IMR-90 (cell line): Measurements from ENCODE around the gene ENAM. TPM values are rescaled to one million over a fixed set of nuclear protein-coding genes. Genes with fewer than 3 reads are reported as not detected.

ENCODE experiments used
- ATAC-seq: fragments of 200-7000 bp; cut with Tn5 transposase; 2 replicates; pipeline ENCODE4 v1.9.1; 2020; ENCODE audit warnings: low read depth, mild to moderate bottlenecking, moderate library complexity
- BruUV-seq: library from RNA; stranded (reverse); fragments of 400-500 nt; replicated peaks from 2 replicates; lab custom pipeline; 2021; lab: Mats Ljungman, UMichigan
- CTCF ChIA-PET: fragments of 300-600 bp; formaldehyde crosslinking; extraction: SDS; loops from one replicate; lab custom pipeline; 2021; ENCODE audit warnings: antibody characterized with exemption; lab: Yijun Ruan, JAX
- POLR2A ChIA-PET: fragments of 300-600 bp; sonication (Branson Sonifier 250); formaldehyde crosslinking; loops from one replicate; lab custom pipeline; 2022; ENCODE audit warnings: antibody characterized with exemption; ENCODE audit not compliant: unreplicated experiment; lab: Charles Lee
- DNase-seq: peaks from one replicate; pipeline ENCODE4 v3.0.0; 2013
- H2AFZ ChIP-seq: replicated peaks from 2 replicates; pipeline ENCODE3; 2013; ENCODE audit warnings: low read length, mild to moderate bottlenecking; ENCODE audit not compliant: poor library complexity
- H2AK5ac ChIP-seq: 2 replicates; pipeline ENCODE4 v1.6.1; 2013; ENCODE audit warnings: low read depth, low read length, inconsistent platforms
- H2AK9ac ChIP-seq: replicated peaks from 2 replicates; pipeline ENCODE3; 2013; ENCODE audit warnings: mild to moderate bottlenecking, low read depth, low read length, moderate library complexity; ENCODE audit not compliant: poor library complexity
- H2BK120ac ChIP-seq: 2 replicates; pipeline ENCODE4 v1.6.1; 2013; ENCODE audit warnings: low read depth, low read length, inconsistent platforms
- H2BK15ac ChIP-seq: 3 replicates; pipeline ENCODE4 v1.6.1; 2013; ENCODE audit warnings: low read depth, low read length, inconsistent platforms
- H2BK20ac ChIP-seq: 2 replicates; pipeline ENCODE4 v1.6.1; 2013; ENCODE audit warnings: low read depth, mild to moderate bottlenecking, inconsistent platforms, low read length, moderate library complexity
- H2BK5ac ChIP-seq: 2 replicates; pipeline ENCODE4 v1.6.1; 2013; ENCODE audit warnings: mild to moderate bottlenecking, low read depth, low read length, inconsistent platforms; ENCODE audit not compliant: poor library complexity, severe bottlenecking
- H3K14ac ChIP-seq: replicated peaks from 2 replicates; pipeline ENCODE4 v1.6.1; 2013; ENCODE audit warnings: low read depth, low read length, inconsistent platforms
- H3K18ac ChIP-seq: 2 replicates; pipeline ENCODE4 v1.6.1; 2013; ENCODE audit warnings: low read depth, low read length, control low read depth
- H3K23ac ChIP-seq: 2 replicates; pipeline ENCODE4 v1.6.1; 2013; ENCODE audit warnings: low read depth, low read length, inconsistent platforms
- H3K27ac ChIP-seq: 2 replicates; pipeline ENCODE4 v1.5.1; 2013; ENCODE audit warnings: mild to moderate bottlenecking, control low read depth, low read length; ENCODE audit not compliant: insufficient read depth
- H3K27me3 ChIP-seq: 2 replicates; pipeline ENCODE4 v1.6.1; 2013; ENCODE audit warnings: low read length; ENCODE audit not compliant: control insufficient read depth, insufficient read depth
- H3K36me3 ChIP-seq: 2 replicates; pipeline ENCODE4 v1.6.1; 2013; ENCODE audit warnings: low read length, mixed read lengths; ENCODE audit not compliant: control insufficient read depth, insufficient read depth
- H3K4ac ChIP-seq: 2 replicates; pipeline ENCODE4 v1.6.1; 2013; ENCODE audit warnings: low read depth, low read length, inconsistent platforms
- H3K4me1 ChIP-seq: 2 replicates; pipeline ENCODE4 v1.6.1; 2013; ENCODE audit warnings: low read length, mixed read lengths; ENCODE audit not compliant: control insufficient read depth, insufficient read depth
- H3K4me2 ChIP-seq: 2 replicates; pipeline ENCODE4 v1.6.1; 2013; ENCODE audit warnings: low read depth, mild to moderate bottlenecking, control low read depth, low read length, moderate library complexity
- H3K4me3 ChIP-seq: 2 replicates; pipeline ENCODE4 v1.5.1; 2013; ENCODE audit warnings: low read depth, mild to moderate bottlenecking, control low read depth, low read length, moderate library complexity; ENCODE audit not compliant: insufficient read depth
- H3K56ac ChIP-seq: 2 replicates; pipeline ENCODE4 v1.6.1; 2013; ENCODE audit warnings: low read length, inconsistent platforms; ENCODE audit not compliant: insufficient read depth; ENCODE audit errors: extremely low read depth
- H3K79me1 ChIP-seq, 2 experiments: 2 replicates each; pipeline ENCODE4 v1.6.1; 2013; ENCODE audit warnings: low read length in 2 of 2, inconsistent platforms in 1 of 2, low read depth in 1 of 2
- H3K9ac ChIP-seq: 2 replicates; pipeline ENCODE4 v1.6.1; 2013; ENCODE audit warnings: low read depth, low read length, control low read depth
- H3K9me1 ChIP-seq: 2 replicates; pipeline ENCODE4 v1.6.1; 2013; ENCODE audit warnings: low read length, inconsistent platforms; ENCODE audit not compliant: insufficient read depth
- H3K9me3 ChIP-seq: 2 replicates; pipeline ENCODE4 v1.6.1; 2013; ENCODE audit warnings: low read length; ENCODE audit not compliant: control insufficient read depth, insufficient read depth
- H4K20me1 ChIP-seq: 2 replicates; pipeline ENCODE4 v1.6.1; 2013; ENCODE audit warnings: low read length, inconsistent platforms; ENCODE audit not compliant: insufficient read depth
- H4K5ac ChIP-seq: 2 replicates; pipeline ENCODE4 v1.6.1; 2013; ENCODE audit warnings: mild to moderate bottlenecking, low read depth, low read length, control low read depth
- H4K8ac ChIP-seq, 2 experiments: 2 replicates each; pipeline ENCODE4 v1.6.1; 2013; ENCODE audit warnings: low read depth in 2 of 2, low read length in 2 of 2, control low read depth in 1 of 2, inconsistent platforms in 1 of 2
- H4K91ac ChIP-seq: 2 replicates; pipeline ENCODE4 v1.6.1; 2013; ENCODE audit warnings: low read depth, low read length, inconsistent platforms; ENCODE audit not compliant: insufficient read depth
- BHLHE40 ChIP-seq: fragments of 150-350 bp; IDR thresholded peaks from 2 replicates; pipeline ENCODE4 v1.6.1; 2016; ENCODE audit warnings: mild to moderate bottlenecking, low read depth, low read length
- CEBPB ChIP-seq: IDR thresholded peaks from 2 replicates; pipeline ENCODE4 v1.6.1; 2012; ENCODE audit warnings: low read depth, low read length, improper control_type of control experiment
- CHD1 ChIP-seq: IDR thresholded peaks from 2 replicates; pipeline ENCODE4 v1.6.1; 2012; ENCODE audit warnings: low read depth, low read length, improper control_type of control experiment
- FOS ChIP-seq: fragments of 150-350 bp; IDR thresholded peaks from 2 replicates; pipeline ENCODE4 v1.6.1; 2016; ENCODE audit warnings: low read depth, low read length
- MAFK ChIP-seq: IDR thresholded peaks from 2 replicates; pipeline ENCODE4 v1.6.1; 2012; ENCODE audit warnings: low read depth, low read length, improper control_type of control experiment
- MAZ ChIP-seq: IDR thresholded peaks from 2 replicates; pipeline ENCODE4 v1.6.1; 2012; ENCODE audit warnings: low read depth, mild to moderate bottlenecking, low read length, improper control_type of control experiment, moderate library complexity, borderline replicate concordance
- MXI1 ChIP-seq: IDR thresholded peaks from 2 replicates; pipeline ENCODE4 v1.6.1; 2012; ENCODE audit warnings: low read depth, mild to moderate bottlenecking, low read length, moderate library complexity, borderline replicate concordance
- NFE2L2 ChIP-seq: fragments of 150-350 bp; IDR thresholded peaks from 2 replicates; pipeline ENCODE4 v1.6.1; 2016; ENCODE audit warnings: low read depth, mild to moderate bottlenecking, low read length
- POLR2A ChIP-seq: IDR thresholded peaks from 2 replicates; pipeline ENCODE4 v1.6.1; 2012; ENCODE audit warnings: mild to moderate bottlenecking, low read depth, low read length
- RAD21 ChIP-seq: IDR thresholded peaks from 2 replicates; pipeline ENCODE4 v1.6.1; 2012; ENCODE audit warnings: low read length, improper control_type of control experiment
- RCOR1 ChIP-seq: IDR thresholded peaks from 2 replicates; pipeline ENCODE4 v1.6.1; 2012; ENCODE audit warnings: mild to moderate bottlenecking, low read length, improper control_type of control experiment; ENCODE audit not compliant: insufficient replicate concordance
- RFX5 ChIP-seq: IDR thresholded peaks from 2 replicates; pipeline ENCODE4 v1.8.0; 2012; ENCODE audit warnings: low read depth, mild to moderate bottlenecking, low read length, moderate library complexity
- SMC3 ChIP-seq: fragments of 150-350 bp; IDR thresholded peaks from 2 replicates; pipeline ENCODE4 v1.6.1; 2016; ENCODE audit warnings: low read depth, mild to moderate bottlenecking, antibody characterized with exemption, low read length, moderate library complexity
- WGBS, 2 experiments: methylation state at CpG; one replicate each; pipeline versions ENCODE4 v1.1.5 to v1.1.7; 2013; ENCODE audit warnings: missing lambda C conversion rate in 2 of 2; ENCODE audit not compliant: insufficient read length in 1 of 2; ENCODE audit errors: extremely low coverage in 2 of 2; 5-methylcytosine and 5-hydroxymethylcytosine counted together
- dilution Hi-C: fragments of 300-500 bp; cut with HindIII; formaldehyde crosslinking; loops from one replicate; pipeline ENCODE4 v1.14.3; 2018; ENCODE audit warnings: low sequenced_read_pairs; ENCODE audit not compliant: unreplicated experiment
- in situ Hi-C: fragments of 300-500 bp; cut with MboI; formaldehyde crosslinking; loops from 3 replicates; pipeline ENCODE4 v1.14.3; 2019; ENCODE audit warnings: low sequenced_read_pairs, inconsistent platforms, mixed read lengths
- intact Hi-C: fragments of 100-400 bp; cut with micrococcal nuclease; formaldehyde crosslinking; loops from 2 replicates; pipeline ENCODE4 v1.10.0; 2022
- polyA plus RNA-seq, 3 experiments: library from polyadenylated mRNA; depleted of rRNA; stranded (reverse); fragments of >200 nt; gene quantifications; 2 replicates each; pipeline ENCODE4 v1.2.3, GENCODE V29; 2012; ENCODE audit warnings: low replicate concordance in 1 of 3
- total RNA-seq: library from RNA; depleted of rRNA; stranded (reverse); fragments of >200 nt; gene quantifications from 2 replicates; pipeline ENCODE4 v1.2.3, GENCODE V29; 2012
- TF ChIP-seq, protein P1 (sequence below): fragments of 150-350 bp; IDR thresholded peaks from 2 replicates; pipeline ENCODE4 v1.6.1; 2017; ENCODE audit warnings: mild to moderate bottlenecking, antibody characterized with exemption, low read length, low read depth
- TF ChIP-seq, protein P2 (sequence below): fragments of 150-350 bp; IDR thresholded peaks from 2 replicates; pipeline ENCODE4 v1.6.1; 2016; ENCODE audit warnings: low read depth, mild to moderate bottlenecking, low read length, moderate library complexity, borderline replicate concordance

The ENAM gene
- total and polyA plus RNA-seq, 2 of the 4 experiments (the other 2 are of a cell fraction), result under 0.01 to 0.10 TPM

DNA sequence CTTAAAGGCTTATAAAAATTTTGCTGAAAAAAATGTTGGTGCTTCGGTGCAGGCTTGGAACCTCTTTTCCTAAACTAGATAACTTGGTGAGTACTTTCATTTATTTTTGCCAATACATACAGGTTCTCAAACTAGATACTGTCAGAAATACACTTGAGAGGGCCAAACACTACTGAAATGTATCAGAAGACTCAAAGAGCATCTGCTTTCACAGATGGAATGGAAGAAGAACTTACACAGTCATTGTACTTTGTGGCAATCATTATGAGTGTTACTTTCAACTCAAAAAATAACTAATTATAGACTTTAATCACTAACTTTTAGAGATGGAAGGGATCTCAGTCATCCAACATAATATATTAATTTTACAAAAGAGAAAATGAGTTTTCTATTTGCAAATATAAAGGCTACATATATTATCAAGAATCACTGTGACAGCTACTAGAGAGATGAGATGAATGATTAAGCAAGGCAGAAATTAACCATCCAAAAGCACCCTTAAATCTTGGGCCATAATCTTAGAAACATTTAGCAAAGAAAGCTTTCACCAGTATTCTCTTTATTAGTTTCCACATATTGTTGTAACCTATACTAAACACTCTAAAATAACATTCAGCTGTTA lies 1.0 kb downstream of the ENAM start:
- Histone ChIP-seq H3K4me2 (peak overlapping the region; percentile 46; the same call in 1 of the 2 replicates), H2BK5ac (peak overlapping the region; percentile 81), H3K23ac (peak overlapping the region; percentile 69; the same call in 1 of the 2 replicates), H2BK15ac (peak overlapping the region; percentile 54; the same call in 1 of the 3 replicates), H3K4me1 (no peaks in the 10 kb centered on the region), H3K36me3 (no peaks in the 10 kb centered on the region), H3K27ac (no peak overlapping the region), H3K9ac (no peak overlapping the region), H3K4me3 (no peak overlapping the region), H2AFZ (no peak overlapping the region), H3K4ac (peak overlapping the region; percentile 58; the same call in 1 of the 2 replicates), H4K91ac (no peak overlapping the region; the same call in 1 of the 2 replicates), H2AK5ac (no peak overlapping the region; the same call in 1 of the 2 replicates), H2BK20ac (peak overlapping the region; percentile 81), H3K18ac (peak overlapping the region; percentile 9; the same call in 1 of the 2 replicates), H3K9me3 (no peaks in the 10 kb centered on the region), H4K20me1 (no peaks in the 10 kb centered on the region), H4K5ac (no peak overlapping the region), H2AK9ac (no peak overlapping the region), H3K9me1 (no peaks in the 10 kb centered on the region), H3K79me1 (no peaks in the 10 kb centered on the region), H4K8ac (no peak overlapping the region; a peak in 1 of 4 replicates), H2BK120ac (peak overlapping the region; percentile 61), H3K27me3 (no peaks in the 10 kb centered on the region), H3K14ac (no peak overlapping the region), H3K56ac (no peak overlapping the region)
- BruUV-seq, result no TSS peak
- POLR2A ChIA-PET, result no interaction called here
- in situ Hi-C loops (loop anchor here (25.0 kb wide), 1 partner anchor 933 kb away; no protein-coding TSS in a partner anchor), intact Hi-C loops (loop anchor here (1.0 kb wide), 1 partner anchor 15 kb away; no protein-coding TSS in a partner anchor), dilution Hi-C loops (no loop called here)
- CTCF ChIA-PET, result interaction anchor here (0.5 to 0.7 kb wide), 2 partner anchors 15 to 49 kb away, joined by 3 read pairs; no protein-coding TSS in a partner anchor
- no peak; the same call in 1 of the 2 replicates for ATAC-seq
- no CpG with 5 or more reads among the region's 1 CpG for WGBS, 2 experiments
- DNase-seq, result no peak
- TF ChIP-seq RFX5, result no peak
- TF ChIP-seq CHD1, result no peak
- TF ChIP-seq, protein P1, sequence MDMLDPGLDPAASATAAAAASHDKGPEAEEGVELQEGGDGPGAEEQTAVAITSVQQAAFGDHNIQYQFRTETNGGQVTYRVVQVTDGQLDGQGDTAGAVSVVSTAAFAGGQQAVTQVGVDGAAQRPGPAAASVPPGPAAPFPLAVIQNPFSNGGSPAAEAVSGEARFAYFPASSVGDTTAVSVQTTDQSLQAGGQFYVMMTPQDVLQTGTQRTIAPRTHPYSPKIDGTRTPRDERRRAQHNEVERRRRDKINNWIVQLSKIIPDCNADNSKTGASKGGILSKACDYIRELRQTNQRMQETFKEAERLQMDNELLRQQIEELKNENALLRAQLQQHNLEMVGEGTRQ, result no peak
- no peak for TF ChIP-seq CEBPB
- no peak for TF ChIP-seq MAFK
- no peak for TF ChIP-seq RCOR1
- TF ChIP-seq SMC3, result no peak
- TF ChIP-seq FOS, result no peak
- TF ChIP-seq POLR2A, result no peak
- TF ChIP-seq, protein P2, sequence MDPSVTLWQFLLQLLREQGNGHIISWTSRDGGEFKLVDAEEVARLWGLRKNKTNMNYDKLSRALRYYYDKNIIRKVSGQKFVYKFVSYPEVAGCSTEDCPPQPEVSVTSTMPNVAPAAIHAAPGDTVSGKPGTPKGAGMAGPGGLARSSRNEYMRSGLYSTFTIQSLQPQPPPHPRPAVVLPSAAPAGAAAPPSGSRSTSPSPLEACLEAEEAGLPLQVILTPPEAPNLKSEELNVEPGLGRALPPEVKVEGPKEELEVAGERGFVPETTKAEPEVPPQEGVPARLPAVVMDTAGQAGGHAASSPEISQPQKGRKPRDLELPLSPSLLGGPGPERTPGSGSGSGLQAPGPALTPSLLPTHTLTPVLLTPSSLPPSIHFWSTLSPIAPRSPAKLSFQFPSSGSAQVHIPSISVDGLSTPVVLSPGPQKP, result no peak
- no peak for TF ChIP-seq RAD21
- no peak for TF ChIP-seq NFE2L2
- no peak for TF ChIP-seq MXI1
- TF ChIP-seq BHLHE40, result no peak
- TF ChIP-seq MAZ, result no peak
